ENCODE measurements around the gene CFAP74. TPM values are rescaled to one million over a fixed set of nuclear protein-coding genes. Genes with fewer than 3 reads are reported as not detected.

The CFAP74 gene
- total and polyA plus RNA-seq, 2 donors (not counting 3 experiments of a cell fraction or from before 2014, with no cell fraction given): not detected

DNA sequence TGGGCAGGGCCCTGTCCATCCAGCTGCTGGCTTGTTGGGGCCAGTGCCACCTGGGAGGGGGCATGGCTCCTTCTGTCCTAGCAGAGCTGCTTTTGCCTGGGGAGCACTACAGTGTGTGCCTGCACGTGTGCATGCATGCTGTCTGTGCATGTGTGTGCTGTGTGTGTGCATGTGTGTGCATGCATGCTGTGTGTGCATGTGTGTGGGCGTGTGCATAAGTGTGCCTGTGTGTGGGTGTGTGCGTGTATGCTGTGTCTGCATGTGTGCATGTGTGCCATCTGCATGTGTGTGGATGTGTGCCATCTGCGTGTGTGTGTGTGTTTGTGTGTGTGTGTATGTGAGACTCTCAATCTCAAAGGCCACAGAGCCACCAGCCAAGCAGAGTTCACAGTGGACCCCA, 38.3 kb upstream of the CFAP74 start:
- H3K79me2 ChIP-seq (ENCODE audit: control insufficient read depth, insufficient read depth, low read length): no peaks in the 10 kb centered on the region
- no TSS peak for BruUV-seq (replicated peaks)
- ChIA-PET CTCF (interaction anchor here (1.0 to 2.1 kb wide), 4 partner anchors 51 to 133 kb away, joined by 3 to 7 read pairs (median 4); no protein-coding TSS in a partner anchor), POLR2A (no interaction called here)
- H3K4me2 ChIP-seq (ENCODE audit: insufficient read depth, low read length): no peak overlapping the region
- FAIRE-seq: no peak
- no peak overlapping the region for H3K4me3 ChIP-seq (replicated peaks in 1 of 3; ENCODE audit: insufficient read depth in 1 of 3, low read depth in 1 of 3, low read length in 3 of 3)
- H3K9me1 ChIP-seq (replicated peaks; ENCODE audit: control insufficient read depth, extremely low read depth, insufficient read depth, low read length): no peaks in the 10 kb centered on the region
- H3K36me3 ChIP-seq (ENCODE audit: control insufficient read depth in 2 of 2, extremely low read depth in 1 of 2, insufficient read depth in 2 of 2, low read length in 2 of 2): no peaks in the 10 kb centered on the region
- dilution Hi-C loops (cut with MboI; ENCODE audit: extremely low pct_ligation_motif_present, low sequenced_read_pairs) (no loop called here), intact Hi-C loops (cut with micrococcal nuclease) (no loop called here)
- H3K9ac ChIP-seq (replicated peaks; ENCODE audit: extremely low read depth, insufficient read depth, low read length): no peak overlapping the region
- no peak for DNase-seq (ENCODE audit: low read depth, low spot score)
- H2AFZ ChIP-seq (ENCODE audit: low read depth, low read length): no peak overlapping the region
- TF ChIP-seq POLR2AphosphoS5 (IDR thresholded peaks at IDR 0.05; ENCODE audit: insufficient read depth, low read depth, low read length): no peak
- TF ChIP-seq MAX (IDR thresholded peaks at IDR 0.05; ENCODE audit: insufficient read depth, insufficient read length): no peak
- no peak for TF ChIP-seq GATA2 (IDR thresholded peaks at IDR 0.05; ENCODE audit: insufficient read depth, insufficient read length, low read depth, low read length)
- no peaks in the 10 kb centered on the region for H3K9me3 ChIP-seq (replicated peaks; ENCODE audit: control insufficient read depth, insufficient read depth, low read length)
- no peaks in the 10 kb centered on the region for H3K4me1 ChIP-seq (ENCODE audit: control insufficient read depth, extremely low read depth, insufficient read depth, low read length)
- no peaks in the 10 kb centered on the region for H4K20me1 ChIP-seq (replicated peaks; ENCODE audit: control insufficient read depth, extremely low read depth, insufficient read depth, low read length)
- H3K27ac ChIP-seq (ENCODE audit: insufficient read depth, low read depth, low read length): no peak overlapping the region
- no peaks in the 10 kb centered on the region for H3K27me3 ChIP-seq (ENCODE audit: control insufficient read depth in 2 of 2, insufficient read depth in 2 of 2, low read length in 2 of 2)

GRCh38 chr1:2041305-2041704, 37.7 kb upstream of the CFAP74 start:
- Histone ChIP-seq H3K4me1 (ENCODE audit: control insufficient read depth, extremely low read depth, insufficient read depth, low read length) (no peaks in the 10 kb centered on the region), H3K27me3 (ENCODE audit: control insufficient read depth in 2 of 2, insufficient read depth in 2 of 2, low read length in 2 of 2) (no peaks in the 10 kb centered on the region), H3K27ac (ENCODE audit: insufficient read depth, low read depth, low read length) (no peak overlapping the region), H2AFZ (ENCODE audit: low read depth, low read length) (no peak overlapping the region), H4K20me1 (replicated peaks; ENCODE audit: control insufficient read depth, extremely low read depth, insufficient read depth, low read length) (no peaks in the 10 kb centered on the region), H3K9me3 (replicated peaks; ENCODE audit: control insufficient read depth, insufficient read depth, low read length) (no peaks in the 10 kb centered on the region), H3K36me3 (ENCODE audit: control insufficient read depth in 2 of 2, extremely low read depth in 1 of 2, insufficient read depth in 2 of 2, low read length in 2 of 2) (no peaks in the 10 kb centered on the region), H3K9ac (replicated peaks; ENCODE audit: extremely low read depth, insufficient read depth, low read length) (no peak overlapping the region), H3K4me3 (replicated peaks in 1 of 3; ENCODE audit: insufficient read depth in 1 of 3, low read depth in 1 of 3, low read length in 3 of 3) (no peak overlapping the region), H3K4me2 (ENCODE audit: insufficient read depth, low read length) (no peak overlapping the region), H3K9me1 (replicated peaks; ENCODE audit: control insufficient read depth, extremely low read depth, insufficient read depth, low read length) (no peaks in the 10 kb centered on the region), H3K79me2 (ENCODE audit: control insufficient read depth, insufficient read depth, low read length) (no peaks in the 10 kb centered on the region)
- POLR2A ChIA-PET: no interaction called here
- no TSS peak for BruUV-seq (replicated peaks)
- intact Hi-C loops (cut with micrococcal nuclease) (no loop called here), dilution Hi-C loops (cut with MboI; ENCODE audit: extremely low pct_ligation_motif_present, low sequenced_read_pairs) (no loop called here)
- DNase-seq (ENCODE audit: low read depth, low spot score) (no peak), FAIRE-seq (no peak)
- TF ChIP-seq POLR2A (IDR thresholded peaks at IDR 0.05; ENCODE audit: low read depth, low read length) (no peak), CTCF (IDR thresholded peaks at IDR 0.05; ENCODE audit: extremely low read depth in 1 of 2, insufficient read depth in 1 of 2, low read depth in 1 of 2, low read length in 2 of 2) (no peak), MAX (IDR thresholded peaks at IDR 0.05; ENCODE audit: insufficient read depth, insufficient read length) (no peak), EZH2 (IDR thresholded peaks at IDR 0.05; ENCODE audit: borderline replicate concordance, low read depth, low read length, severe bottlenecking) (no peak), GATA2 (IDR thresholded peaks at IDR 0.05; ENCODE audit: insufficient read depth, insufficient read length, low read depth, low read length) (no peak), MYC (IDR thresholded peaks at IDR 0.05; ENCODE audit: low read depth, low read length) (no peak), FOS (IDR thresholded peaks at IDR 0.05; ENCODE audit: borderline replicate concordance, insufficient read depth, low read length) (no peak), JUN (IDR thresholded peaks at IDR 0.05; ENCODE audit: borderline replicate concordance, insufficient read depth, insufficient read length, low read depth) (no peak), POLR2AphosphoS5 (IDR thresholded peaks at IDR 0.05; ENCODE audit: insufficient read depth, low read depth, low read length) (no peak)
- CTCF ChIA-PET: interaction anchor here (1.0 to 2.1 kb wide), 4 partner anchors 50 to 133 kb away, joined by 3 to 7 read pairs (median 4); no protein-coding TSS in a partner anchor

Measured in endothelial cell of umbilical vein (primary cell).